HUES48 (cell line): ENCODE measurements around the gene GALNT17.

Experiments used
- H3K27ac ChIP-seq: one replicate; pipeline ENCODE4 v1.7.0; 2013; ENCODE audit warnings: low read depth, low read length, inconsistent platforms
- H3K27me3 ChIP-seq: 2 replicates; pipeline ENCODE4 v1.6.1; 2013; ENCODE audit warnings: mild to moderate bottlenecking, low read length; ENCODE audit not compliant: control insufficient read depth, insufficient read depth
- H3K36me3 ChIP-seq: 2 replicates; pipeline ENCODE4 v1.6.1; 2013; ENCODE audit warnings: low read length; ENCODE audit not compliant: control insufficient read depth, insufficient read depth
- H3K4me1 ChIP-seq: 2 replicates; pipeline ENCODE4 v1.6.1; 2013; ENCODE audit warnings: mild to moderate bottlenecking, low read length; ENCODE audit not compliant: control insufficient read depth, insufficient read depth
- H3K4me3 ChIP-seq: 2 replicates; pipeline ENCODE4 v1.5.1; 2013; ENCODE audit warnings: mild to moderate bottlenecking, low read depth, low read length
- H3K9ac ChIP-seq: 2 replicates; pipeline ENCODE4 v1.6.1; 2013; ENCODE audit warnings: mild to moderate bottlenecking, low read depth, low read length, moderate library complexity
- H3K9me3 ChIP-seq: 2 replicates; pipeline ENCODE4 v1.6.1; 2013; ENCODE audit warnings: low read length; ENCODE audit not compliant: control insufficient read depth, insufficient read depth

The GALNT17 gene

GRCh38 chr7:71419546-71420337 is 287.8 kb downstream of the GALNT17 start:
- Histone ChIP-seq H3K36me3 (peaks cover 66% of the 10 kb centered on the region), H3K27me3 (no peaks in the 10 kb centered on the region), H3K9ac (no peak overlapping the region), H3K27ac (no peak overlapping the region), H3K4me3 (no peak overlapping the region), H3K9me3 (no peaks in the 10 kb centered on the region), H3K4me1 (no peaks in the 10 kb centered on the region)

- Histone ChIP-seq H3K36me3 (peaks cover 53% of the 10 kb centered on the region), H3K9ac (no peak overlapping the region), H3K4me3 (no peak overlapping the region), H3K4me1 (no peaks in the 10 kb centered on the region), H3K27ac (no peak overlapping the region), H3K27me3 (no peaks in the 10 kb centered on the region), H3K9me3 (no peaks in the 10 kb centered on the region)
Observed at GRCh38 chr7:71422104-71422503, 290.2 kb downstream of the GALNT17 start.

- Histone ChIP-seq H3K4me1 (no peaks in the 10 kb centered on the region), H3K27ac (no peak overlapping the region), H3K27me3 (no peaks in the 10 kb centered on the region), H3K9me3 (no peaks in the 10 kb centered on the region), H3K9ac (no peak overlapping the region), H3K4me3 (no peak overlapping the region), H3K36me3 (peaks cover 35% of the 10 kb centered on the region)
Observed at GRCh38 chr7:71424166-71425035, 292.5 kb downstream of the GALNT17 start.

- Histone ChIP-seq H3K4me1 (peaks cover 1% of the 10 kb centered on the region; the same call in 1 of the 2 replicates), H3K36me3 (peaks cover 24% of the 10 kb centered on the region), H3K27ac (no peak overlapping the region), H3K4me3 (no peak overlapping the region), H3K9me3 (no peaks in the 10 kb centered on the region), H3K9ac (no peak overlapping the region), H3K27me3 (no peaks in the 10 kb centered on the region)
Observed at GRCh38 chr7:71429083-71429482, 297.1 kb downstream of the GALNT17 start.

- H3K36me3 ChIP-seq: peaks cover 30% of the 10 kb centered on the region
- no peak overlapping the region for H3K9ac ChIP-seq
- no peaks in the 10 kb centered on the region for H3K27me3 ChIP-seq
- H3K4me3 ChIP-seq: no peak overlapping the region
- H3K4me1 ChIP-seq: peaks cover 5% of the 10 kb centered on the region; the same call in 1 of the 2 replicates
- no peak overlapping the region for H3K27ac ChIP-seq
- H3K9me3 ChIP-seq: no peaks in the 10 kb centered on the region
Observed at GRCh38 chr7:71430246-71430645, 298.3 kb downstream of the GALNT17 start.

GRCh38 chr7:71439321-71439720 is 307.4 kb downstream of the GALNT17 start:
- Histone ChIP-seq H3K36me3 (peaks cover 28% of the 10 kb centered on the region), H3K27me3 (no peaks in the 10 kb centered on the region), H3K4me1 (peaks cover 12% of the 10 kb centered on the region; the same call in 1 of the 2 replicates), H3K9me3 (peaks cover 14% of the 10 kb centered on the region), H3K27ac (no peak overlapping the region), H3K9ac (no peak overlapping the region), H3K4me3 (no peak overlapping the region)

GRCh38 chr7:71442492-71443190 is 310.7 kb downstream of the GALNT17 start:
- no peaks in the 10 kb centered on the region for H3K9me3 ChIP-seq
- no peak overlapping the region for H3K9ac ChIP-seq
- no peak overlapping the region for H3K27ac ChIP-seq
- H3K4me3 ChIP-seq: no peak overlapping the region
- peaks cover 13% of the 10 kb centered on the region for H3K4me1 ChIP-seq
- peaks cover under 1% of the 10 kb centered on the region; the same call in 1 of the 2 replicates for H3K36me3 ChIP-seq
- no peaks in the 10 kb centered on the region for H3K27me3 ChIP-seq

GRCh38 chr7:71443191-71443530 is 311.2 kb downstream of the GALNT17 start:
- Histone ChIP-seq H3K9ac (no peak overlapping the region), H3K4me3 (no peak overlapping the region), H3K27me3 (no peaks in the 10 kb centered on the region), H3K27ac (no peak overlapping the region), H3K4me1 (peaks cover 18% of the 10 kb centered on the region), H3K9me3 (no peaks in the 10 kb centered on the region), H3K36me3 (no peaks in the 10 kb centered on the region)

GRCh38 chr7:71444130-71444529 is 312.2 kb downstream of the GALNT17 start:
- Histone ChIP-seq H3K36me3 (no peaks in the 10 kb centered on the region), H3K9ac (no peak overlapping the region), H3K27me3 (no peaks in the 10 kb centered on the region), H3K4me3 (no peak overlapping the region), H3K27ac (no peak overlapping the region), H3K4me1 (peaks cover 19% of the 10 kb centered on the region), H3K9me3 (no peaks in the 10 kb centered on the region)

- Histone ChIP-seq H3K36me3 (no peaks in the 10 kb centered on the region), H3K9ac (no peak overlapping the region)
Observed at GRCh38 chr7:71453630-71454029, 321.7 kb downstream of the GALNT17 start.

More at GRCh38 chr7:71453630-71454029, 321.7 kb downstream of the GALNT17 start:
- H3K4me3 ChIP-seq: no peak overlapping the region
- peaks cover 33% of the 10 kb centered on the region for H3K4me1 ChIP-seq
- H3K9me3 ChIP-seq: no peaks in the 10 kb centered on the region
- no peak overlapping the region for H3K27ac ChIP-seq
- no peaks in the 10 kb centered on the region for H3K27me3 ChIP-seq
